Activated CD8-positive, alpha-beta T cell treated with anti-CD3 and anti-CD28 coated beads for 36 hours (primary cell): ENCODE data around the gene CREB3L1. TPM values are rescaled to one million over a fixed set of nuclear protein-coding genes. Genes with fewer than 3 reads are reported as not detected.

Source experiments
- ATAC-seq: fragments of 200-7000 bp; cut with Tn5 transposase; one replicate; pipeline ENCODE4 v1.10.0; 2021; ENCODE audit warnings: mild to moderate bottlenecking, moderate library complexity
- CTCF ChIA-PET: fragments of 350-600 bp; sonication (Branson Sonifier 250); formaldehyde crosslinking; loops from one replicate; lab custom pipeline; 2021; ENCODE audit warnings: antibody characterized with exemption; lab: Charles Lee
- POLR2A ChIA-PET: fragments of 350-600 bp; sonication (Branson Sonifier 250); formaldehyde crosslinking; loops from one replicate; lab custom pipeline; 2021; ENCODE audit warnings: antibody characterized with exemption; lab: Charles Lee
- DNase-seq: peaks from one replicate; pipeline ENCODE4 v3.0.0-alpha.2; 2020
- H3K27ac Mint-ChIP-seq: one replicate; pipeline ENCODE4 v1.8.0; 2021; ENCODE audit warnings: mild to moderate bottlenecking, mixed read lengths
- H3K27me3 Mint-ChIP-seq: one replicate; pipeline ENCODE4 v1.8.0; 2021; ENCODE audit warnings: mixed read lengths
- H3K36me3 Mint-ChIP-seq: one replicate; pipeline ENCODE4 v1.8.0; 2021; ENCODE audit warnings: low read depth, mixed read lengths
- H3K4me1 Mint-ChIP-seq: one replicate; pipeline ENCODE4 v1.8.0; 2021; ENCODE audit warnings: low read depth, mixed read lengths
- H3K4me3 Mint-ChIP-seq: one replicate; pipeline ENCODE4 v1.8.0; 2021; ENCODE audit warnings: mild to moderate bottlenecking, moderate library complexity, mixed read lengths
- H3K9me3 Mint-ChIP-seq: one replicate; pipeline ENCODE4 v1.8.0; 2021; ENCODE audit warnings: mixed read lengths
- intact Hi-C: fragments of 100-400 bp; cut with micrococcal nuclease; formaldehyde crosslinking; loops from one replicate; pipeline ENCODE4 v1.10.0; 2022
- total RNA-seq, 2 experiments: library from RNA; stranded (reverse); gene quantifications; one replicate each; pipeline ENCODE4 v1.2.3, GENCODE V29; 2021
- TF ChIP-seq, protein P1 (sequence below): fragments of 200-600 bp; IDR thresholded peaks from one replicate; pipeline ENCODE4 v1.8.0; 2022; ENCODE audit warnings: antibody characterized with exemption, mild to moderate bottlenecking

CREB3L1 gene
- total RNA-seq, 2 experiments from 2014 or later = not detected

DNA sequence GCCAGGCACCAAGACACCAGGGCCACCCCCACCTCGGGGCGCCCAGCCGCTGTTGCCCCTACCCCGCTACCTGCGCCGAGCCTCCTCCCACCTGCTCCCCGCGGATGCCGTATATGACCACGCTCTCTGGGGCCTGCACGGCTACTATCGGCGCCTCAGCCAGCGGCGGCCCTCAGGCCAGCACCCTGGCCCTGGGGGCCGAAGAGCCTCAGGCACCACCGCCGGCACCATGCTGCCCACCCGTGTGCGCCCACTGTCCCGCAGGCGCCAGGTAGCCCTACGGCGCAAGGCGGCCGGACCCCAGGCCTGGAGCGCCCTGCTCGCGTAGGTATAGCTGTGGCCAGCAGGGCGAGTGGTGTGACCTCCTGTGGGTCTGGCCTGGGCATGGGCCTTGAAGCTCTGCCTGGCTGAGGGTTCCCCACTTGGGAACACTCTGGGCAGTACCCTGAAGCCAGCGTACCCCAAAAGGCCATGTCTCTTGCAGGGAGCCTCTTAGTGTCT, 89.2 kb downstream of the CREB3L1 start:
- Mint-ChIP-seq H3K36me3 (peaks cover 17% of the 10 kb centered on the region), H3K27ac (peak overlapping the region; percentile 88), H3K4me1 (peaks cover 47% of the 10 kb centered on the region), H3K4me3 (no peak overlapping the region), H3K27me3 (no peaks in the 10 kb centered on the region), H3K9me3 (no peaks in the 10 kb centered on the region)
- intact Hi-C loops = no loop called here
- TF ChIP-seq, protein P1, sequence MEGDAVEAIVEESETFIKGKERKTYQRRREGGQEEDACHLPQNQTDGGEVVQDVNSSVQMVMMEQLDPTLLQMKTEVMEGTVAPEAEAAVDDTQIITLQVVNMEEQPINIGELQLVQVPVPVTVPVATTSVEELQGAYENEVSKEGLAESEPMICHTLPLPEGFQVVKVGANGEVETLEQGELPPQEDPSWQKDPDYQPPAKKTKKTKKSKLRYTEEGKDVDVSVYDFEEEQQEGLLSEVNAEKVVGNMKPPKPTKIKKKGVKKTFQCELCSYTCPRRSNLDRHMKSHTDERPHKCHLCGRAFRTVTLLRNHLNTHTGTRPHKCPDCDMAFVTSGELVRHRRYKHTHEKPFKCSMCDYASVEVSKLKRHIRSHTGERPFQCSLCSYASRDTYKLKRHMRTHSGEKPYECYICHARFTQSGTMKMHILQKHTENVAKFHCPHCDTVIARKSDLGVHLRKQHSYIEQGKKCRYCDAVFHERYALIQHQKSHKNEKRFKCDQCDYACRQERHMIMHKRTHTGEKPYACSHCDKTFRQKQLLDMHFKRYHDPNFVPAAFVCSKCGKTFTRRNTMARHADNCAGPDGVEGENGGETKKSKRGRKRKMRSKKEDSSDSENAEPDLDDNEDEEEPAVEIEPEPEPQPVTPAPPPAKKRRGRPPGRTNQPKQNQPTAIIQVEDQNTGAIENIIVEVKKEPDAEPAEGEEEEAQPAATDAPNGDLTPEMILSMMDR = no peak
- DNase-seq (no peak), ATAC-seq (no peak)
- CTCF ChIA-PET = interaction anchor here (0.9 to 17.8 kb wide), 6 partner anchors 15 to 127 kb away, joined by 3 to 480 read pairs (median 9); partner anchors contain the start of gene DGKZ
- POLR2A ChIA-PET = interaction anchor here (1.2 to 10.2 kb wide), 3 partner anchors 10 to 16 kb away, joined by 3 to 135 read pairs (median 12); partner anchors contain the start of gene DGKZ

DNA sequence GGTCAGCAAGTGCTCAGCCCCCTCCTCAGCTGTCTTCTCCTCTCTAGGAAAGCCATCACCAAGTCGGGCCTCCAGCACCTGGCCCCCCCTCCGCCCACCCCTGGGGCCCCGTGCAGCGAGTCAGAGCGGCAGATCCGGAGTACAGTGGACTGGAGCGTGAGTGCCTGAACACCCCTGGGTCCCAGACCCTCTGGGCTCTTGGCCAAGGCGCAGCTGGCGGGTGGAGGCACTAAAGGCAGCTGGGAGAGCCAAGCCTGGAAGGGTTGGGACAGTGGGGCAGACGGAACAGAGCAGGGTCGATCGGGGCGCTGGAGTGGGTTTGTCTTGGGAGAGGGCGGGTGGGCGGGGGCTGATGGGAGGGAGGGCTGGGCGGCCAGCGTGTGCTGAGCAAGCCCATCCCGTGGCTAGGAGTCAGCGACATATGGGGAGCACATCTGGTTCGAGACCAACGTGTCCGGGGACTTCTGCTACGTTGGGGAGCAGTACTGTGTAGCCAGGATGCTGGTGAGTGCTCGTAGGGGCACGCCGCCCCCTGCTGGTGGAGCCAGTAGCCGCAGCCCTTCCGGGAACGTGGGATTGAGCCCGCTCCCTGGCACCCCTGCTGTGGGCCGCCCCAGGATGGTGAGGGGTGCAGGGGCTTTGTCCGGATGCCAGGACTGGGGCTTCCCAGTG, 89.9 kb downstream of the CREB3L1 start:
- Mint-ChIP-seq H3K4me3 (peak overlapping the region; percentile 42), H3K9me3 (no peaks in the 10 kb centered on the region), H3K27me3 (no peaks in the 10 kb centered on the region), H3K36me3 (peaks cover 17% of the 10 kb centered on the region), H3K4me1 (peaks cover 40% of the 10 kb centered on the region), H3K27ac (peak overlapping the region; percentile 88)
- intact Hi-C loops = no loop called here
- TF ChIP-seq, protein P1 = peak; percentile 96
- ChIA-PET CTCF (interaction anchor here (0.8 to 17.8 kb wide), 11 partner anchors 16 to 128 kb away, joined by 3 to 480 read pairs (median 5); partner anchors contain the start of gene DGKZ), POLR2A (interaction anchor here (0.7 to 10.2 kb wide), 6 partner anchors 9 to 28 kb away, joined by 3 to 135 read pairs (median 4); partner anchors contain the start of genes DGKZ and MDK)
- DNase-seq (peak; percentile 88), ATAC-seq (peak; percentile 89)

DNA sequence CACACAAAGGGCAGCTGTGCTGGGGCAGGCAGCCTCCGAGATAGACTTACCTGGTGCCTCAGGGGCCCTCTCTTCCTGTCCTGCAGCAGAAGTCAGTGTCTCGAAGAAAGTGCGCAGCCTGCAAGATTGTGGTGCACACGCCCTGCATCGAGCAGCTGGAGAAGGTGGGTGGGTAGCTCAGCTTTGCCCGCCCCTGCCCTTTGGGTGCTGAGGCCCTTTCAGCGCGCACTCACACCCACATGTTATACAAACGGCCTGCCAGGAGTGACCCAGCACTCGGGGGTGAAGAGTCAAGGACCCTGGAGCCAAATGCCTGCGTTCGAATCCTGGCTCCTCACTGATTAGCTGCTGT, 90.4 kb downstream of the CREB3L1 start:
- TF ChIP-seq, protein P1 = peak; percentile 43
- Mint-ChIP-seq H3K4me1 (peaks cover 35% of the 10 kb centered on the region), H3K36me3 (peaks cover 17% of the 10 kb centered on the region), H3K4me3 (no peak overlapping the region), H3K27me3 (no peaks in the 10 kb centered on the region), H3K9me3 (no peaks in the 10 kb centered on the region), H3K27ac (peak overlapping the region; percentile 67)
- POLR2A ChIA-PET = interaction anchor here (0.7 to 10.2 kb wide), 6 partner anchors 9 to 28 kb away, joined by 3 to 135 read pairs (median 3); partner anchors contain the start of genes DGKZ and MDK
- CTCF ChIA-PET = interaction anchor here (0.8 to 17.8 kb wide), 13 partner anchors 10 to 303 kb away, joined by 3 to 480 read pairs (median 5); partner anchors contain the start of gene DGKZ
- DNase-seq (no peak), ATAC-seq (no peak)
- intact Hi-C loops = loop anchor here (2.0 kb wide), 1 partner anchor 15 kb away; no protein-coding TSS in a partner anchor

DNA sequence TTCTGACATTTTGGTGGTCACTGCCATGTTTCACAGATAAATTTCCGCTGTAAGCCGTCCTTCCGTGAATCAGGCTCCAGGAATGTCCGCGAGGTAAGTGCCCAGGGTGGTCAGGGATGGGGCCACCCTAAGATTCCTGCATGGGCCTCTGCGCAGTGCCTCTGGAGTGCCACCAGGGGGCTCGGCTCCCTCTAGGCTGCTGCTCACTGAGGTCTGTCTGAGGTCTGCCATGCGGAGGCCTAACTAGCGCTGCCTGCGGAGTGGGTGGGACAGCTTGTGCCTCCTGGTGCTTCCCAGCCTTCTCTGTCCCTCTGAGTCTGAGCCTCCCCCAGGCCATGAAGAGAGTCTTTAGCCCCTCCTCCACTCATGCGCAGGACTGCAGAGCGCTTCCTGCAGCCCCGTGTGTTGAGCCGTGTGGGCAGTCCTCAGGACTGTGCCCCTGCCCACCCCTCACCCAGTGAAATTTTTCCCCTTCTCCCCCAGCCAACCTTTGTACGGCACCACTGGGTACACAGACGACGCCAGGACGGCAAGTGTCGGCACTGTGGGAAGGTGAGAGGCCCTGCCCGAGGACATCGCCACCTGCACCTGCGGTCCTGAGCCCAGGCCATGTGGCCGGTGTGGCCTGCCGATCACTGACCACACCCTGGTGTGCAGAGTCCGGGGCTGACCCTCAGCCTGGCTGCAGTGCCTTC, 92.1 kb downstream of the CREB3L1 start:
- intact Hi-C loops = loop anchor here (2.0 kb wide), 1 partner anchor 17 kb away; no protein-coding TSS in a partner anchor
- ChIA-PET CTCF (interaction anchor here (1.4 to 17.8 kb wide), 3 partner anchors 18 to 39 kb away, joined by 5 to 480 read pairs (median 6); partner anchors contain the start of gene DGKZ), POLR2A (interaction anchor here (0.9 to 10.2 kb wide), 3 partner anchors 9 to 132 kb away, joined by 3 to 135 read pairs (median 3); partner anchors contain the start of gene DGKZ)
- peak; percentile 75 for DNase-seq
- H3K4me1 Mint-ChIP-seq = peaks cover 22% of the 10 kb centered on the region
- H3K9me3 Mint-ChIP-seq = no peaks in the 10 kb centered on the region
- H3K27ac Mint-ChIP-seq = peak overlapping the region; percentile 69
- TF ChIP-seq, protein P1 = peak; percentile 96
- H3K36me3 Mint-ChIP-seq = peaks cover 17% of the 10 kb centered on the region
- no peak overlapping the region for H3K4me3 Mint-ChIP-seq
- no peaks in the 10 kb centered on the region for H3K27me3 Mint-ChIP-seq
- ATAC-seq = peak; percentile 80
